B cell (primary cell): Measurements from ENCODE around the gene CDC14C.

Source experiments
- EZH2 ChIP-seq: IDR thresholded peaks from 2 replicates; pipeline ENCODE4 v1.6.1; 2012; ENCODE audit warnings: borderline replicate concordance, low read depth, mild to moderate bottlenecking, moderate library complexity, low read length; ENCODE audit not compliant: insufficient read depth, poor library complexity, severe bottlenecking
- TF ChIP-seq, protein P1 (sequence below): fragments of 200-600 bp; IDR thresholded peaks from one replicate; pipeline ENCODE4 v1.8.0; 2022; ENCODE audit warnings: antibody characterized with exemption, mild to moderate bottlenecking

DNA sequence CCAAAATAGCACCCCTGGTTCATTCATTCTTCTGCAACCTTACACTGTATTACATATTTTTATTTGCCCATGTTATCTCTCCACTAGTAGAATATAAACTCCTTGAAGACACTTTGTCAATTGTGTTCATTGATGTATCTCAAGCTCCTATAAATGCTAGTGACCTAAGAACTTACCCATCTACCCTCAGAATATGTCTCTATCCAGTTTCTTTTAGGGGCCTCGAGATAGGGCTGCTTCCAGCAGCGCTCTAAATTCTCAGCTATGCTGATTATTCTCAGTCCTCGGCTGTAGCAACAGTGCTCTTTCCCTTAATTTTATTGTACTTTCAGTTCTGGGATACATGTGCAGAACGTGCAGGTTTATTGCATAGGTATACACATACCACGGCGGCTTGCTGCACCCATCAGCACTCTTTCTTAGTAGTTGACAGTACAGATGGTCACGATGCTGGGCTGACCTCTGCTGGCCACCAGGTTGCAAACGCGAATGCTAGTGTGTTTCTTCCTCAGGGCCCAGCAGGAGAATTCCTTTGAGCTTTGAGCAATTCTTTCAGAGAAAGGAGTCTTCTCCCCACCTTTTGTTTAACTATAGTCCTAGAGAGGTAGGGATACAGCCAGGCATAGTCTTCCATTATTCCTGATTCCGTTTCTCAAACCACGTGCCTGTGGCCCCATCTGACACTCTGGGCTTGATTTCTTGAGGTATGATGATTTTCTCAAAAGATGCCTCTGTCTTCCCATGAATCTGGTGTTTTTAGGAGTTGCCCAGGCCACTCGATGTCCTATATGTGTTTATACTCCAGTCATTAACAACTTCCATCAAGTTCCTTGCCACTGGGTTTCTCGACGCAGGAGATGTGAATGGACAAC lies 49.1 kb upstream of the CDC14C start:
- TF ChIP-seq, protein P1, sequence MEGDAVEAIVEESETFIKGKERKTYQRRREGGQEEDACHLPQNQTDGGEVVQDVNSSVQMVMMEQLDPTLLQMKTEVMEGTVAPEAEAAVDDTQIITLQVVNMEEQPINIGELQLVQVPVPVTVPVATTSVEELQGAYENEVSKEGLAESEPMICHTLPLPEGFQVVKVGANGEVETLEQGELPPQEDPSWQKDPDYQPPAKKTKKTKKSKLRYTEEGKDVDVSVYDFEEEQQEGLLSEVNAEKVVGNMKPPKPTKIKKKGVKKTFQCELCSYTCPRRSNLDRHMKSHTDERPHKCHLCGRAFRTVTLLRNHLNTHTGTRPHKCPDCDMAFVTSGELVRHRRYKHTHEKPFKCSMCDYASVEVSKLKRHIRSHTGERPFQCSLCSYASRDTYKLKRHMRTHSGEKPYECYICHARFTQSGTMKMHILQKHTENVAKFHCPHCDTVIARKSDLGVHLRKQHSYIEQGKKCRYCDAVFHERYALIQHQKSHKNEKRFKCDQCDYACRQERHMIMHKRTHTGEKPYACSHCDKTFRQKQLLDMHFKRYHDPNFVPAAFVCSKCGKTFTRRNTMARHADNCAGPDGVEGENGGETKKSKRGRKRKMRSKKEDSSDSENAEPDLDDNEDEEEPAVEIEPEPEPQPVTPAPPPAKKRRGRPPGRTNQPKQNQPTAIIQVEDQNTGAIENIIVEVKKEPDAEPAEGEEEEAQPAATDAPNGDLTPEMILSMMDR: no peak
- TF ChIP-seq EZH2: no peak
